Measurements from ENCODE around the gene SYNDIG1L.

The SYNDIG1L gene

DNA sequence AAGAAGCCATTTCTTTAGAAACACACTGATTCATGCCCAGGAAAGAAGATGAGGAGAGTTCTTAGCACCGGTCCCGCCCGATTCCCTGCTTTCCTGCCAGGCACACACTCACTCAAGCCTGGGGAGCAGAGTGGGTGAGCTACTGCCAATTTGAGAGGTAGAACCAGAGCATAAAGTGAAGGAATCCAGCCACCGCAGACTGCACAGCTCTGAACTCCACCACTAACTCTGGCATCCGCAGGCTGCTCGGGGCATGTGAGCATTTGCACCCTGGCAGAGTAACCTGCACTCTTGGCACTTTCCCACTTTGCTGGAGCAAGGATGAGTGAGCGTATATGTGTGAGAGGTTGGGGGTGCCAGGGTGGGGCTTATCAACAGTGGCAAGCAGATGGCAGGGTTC lies 4.0 kb upstream of the SYNDIG1L start:
- H3K4me1 ChIP-seq (ENCODE audit: control insufficient read depth, insufficient read depth, low read length, poor library complexity, severe bottlenecking): no peaks in the 10 kb centered on the region
- H3K9me3 ChIP-seq (ENCODE audit: control insufficient read depth, low read length): no peaks in the 10 kb centered on the region
- 94 to 95% methylated on average over 4 to 7 of the region's 7 CpGs for WGBS, 2 experiments (ENCODE audit: insufficient coverage in 2 of 2)
- no peak overlapping the region for H3K27ac ChIP-seq (ENCODE audit: low read depth, low read length, severe bottlenecking)
- no peak overlapping the region for H3K4me3 ChIP-seq (ENCODE audit: extremely low read depth, insufficient read depth, low read length, poor library complexity, severe bottlenecking)
- H3K36me3 ChIP-seq (ENCODE audit: control insufficient read depth, insufficient read depth, low read length): no peaks in the 10 kb centered on the region

DNA sequence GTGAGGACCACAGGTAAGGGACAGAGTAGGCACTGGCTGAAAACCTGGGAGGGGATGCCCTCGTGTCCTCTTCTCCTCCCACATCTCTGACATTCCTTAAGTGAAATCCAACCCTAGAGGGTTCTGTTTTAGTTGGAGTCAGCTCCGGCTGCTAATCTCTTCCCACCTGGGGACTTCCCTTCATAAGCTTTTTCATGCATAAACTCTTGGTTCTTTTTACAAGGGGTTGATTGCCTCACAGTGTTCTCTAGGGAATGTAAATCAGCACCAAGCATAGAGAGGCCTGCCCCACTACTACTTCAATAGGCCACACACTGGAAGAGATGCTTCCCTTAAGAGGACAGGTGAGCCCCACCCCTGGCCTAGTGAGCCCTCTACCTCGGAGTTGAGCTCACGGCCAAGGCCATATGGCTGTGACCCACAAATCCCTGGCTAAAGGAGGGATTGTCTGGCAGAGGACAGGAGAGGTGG lies 3.2 kb upstream of the SYNDIG1L start:
- WGBS, 2 experiments (ENCODE audit: insufficient coverage in 2 of 2): 33 to 35% methylated on average over 1 to 4 of the region's 4 CpGs
- Histone ChIP-seq H3K9me3 (ENCODE audit: control insufficient read depth, low read length) (no peaks in the 10 kb centered on the region), H3K27ac (ENCODE audit: low read depth, low read length, severe bottlenecking) (no peak overlapping the region), H3K4me3 (ENCODE audit: extremely low read depth, insufficient read depth, low read length, poor library complexity, severe bottlenecking) (no peak overlapping the region), H3K36me3 (ENCODE audit: control insufficient read depth, insufficient read depth, low read length) (no peaks in the 10 kb centered on the region), H3K4me1 (ENCODE audit: control insufficient read depth, insufficient read depth, low read length, poor library complexity, severe bottlenecking) (no peaks in the 10 kb centered on the region)

DNA sequence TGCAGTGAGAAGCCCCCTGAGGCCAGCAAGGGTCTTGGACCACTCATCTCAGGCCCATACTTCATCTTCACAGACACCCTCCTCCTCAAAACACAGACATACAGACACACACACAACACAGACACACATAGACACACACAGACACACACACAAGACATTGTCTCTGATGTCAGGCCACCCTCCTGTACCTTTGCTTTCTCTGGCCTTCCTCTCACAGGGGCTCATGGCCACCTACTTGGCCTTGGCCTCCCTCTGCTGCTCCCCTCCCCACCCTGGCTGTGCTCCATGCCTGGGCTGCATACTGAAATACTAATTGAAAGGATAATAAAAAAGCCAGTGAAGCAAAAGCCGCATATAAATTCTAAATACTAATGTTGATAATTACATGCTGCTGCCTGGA lies 1.6 kb upstream of the SYNDIG1L start:
- Histone ChIP-seq H3K9me3 (ENCODE audit: control insufficient read depth, low read length) (no peaks in the 10 kb centered on the region), H3K36me3 (ENCODE audit: control insufficient read depth, insufficient read depth, low read length) (no peaks in the 10 kb centered on the region), H3K27ac (ENCODE audit: low read depth, low read length, severe bottlenecking) (no peak overlapping the region), H3K4me1 (ENCODE audit: control insufficient read depth, insufficient read depth, low read length, poor library complexity, severe bottlenecking) (no peaks in the 10 kb centered on the region), H3K4me3 (ENCODE audit: extremely low read depth, insufficient read depth, low read length, poor library complexity, severe bottlenecking) (no peak overlapping the region)
- no CpG with 5 or more reads among the region's 1 CpG for WGBS, 2 experiments (ENCODE audit: insufficient coverage in 2 of 2)

DNA sequence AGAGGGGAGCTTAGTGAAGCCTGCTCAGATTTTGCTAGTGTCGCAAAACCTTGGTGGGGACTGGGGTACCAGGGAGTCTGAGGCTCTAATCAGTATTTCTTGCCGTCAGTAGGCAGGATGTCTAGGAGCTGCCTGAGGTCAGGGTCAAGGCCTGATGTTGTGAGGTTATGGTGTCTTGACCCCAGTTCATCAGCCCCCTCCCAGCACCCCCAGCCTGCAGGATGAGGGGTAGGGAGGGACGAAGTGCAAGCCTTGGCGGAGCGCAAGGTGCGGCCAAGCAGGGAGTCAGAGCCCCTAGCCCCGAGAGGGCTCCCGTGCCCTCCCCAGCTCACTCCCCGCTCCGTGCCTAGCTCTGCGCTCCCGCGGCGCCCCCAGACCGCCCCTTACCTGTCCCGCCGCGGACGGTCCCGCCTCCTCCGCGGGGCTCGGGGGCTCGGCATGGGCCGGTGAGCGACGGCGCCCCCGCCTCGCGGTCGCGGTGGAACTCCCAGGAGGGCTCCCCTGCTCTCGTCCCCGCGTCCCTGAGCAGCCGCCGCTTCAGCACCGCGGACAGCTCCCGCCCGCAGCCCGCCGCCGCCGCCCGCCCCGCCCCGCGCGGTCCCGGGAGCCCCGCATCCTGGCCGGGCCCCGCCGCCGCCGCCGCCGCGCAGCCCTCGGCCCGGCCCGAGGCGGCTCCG lies 347 bp downstream of the SYNDIG1L start:
- Histone ChIP-seq H3K9me3 (ENCODE audit: control insufficient read depth, low read length) (no peaks in the 10 kb centered on the region), H3K36me3 (ENCODE audit: control insufficient read depth, insufficient read depth, low read length) (no peaks in the 10 kb centered on the region), H3K4me1 (ENCODE audit: control insufficient read depth, insufficient read depth, low read length, poor library complexity, severe bottlenecking) (no peaks in the 10 kb centered on the region), H3K27ac (ENCODE audit: low read depth, low read length, severe bottlenecking) (no peak overlapping the region), H3K4me3 (ENCODE audit: extremely low read depth, insufficient read depth, low read length, poor library complexity, severe bottlenecking) (peak overlapping the region; percentile 3)
- WGBS, 2 experiments (ENCODE audit: insufficient coverage in 2 of 2): 4 to 7% methylated on average over 48 to 56 of the region's 66 CpGs

DNA sequence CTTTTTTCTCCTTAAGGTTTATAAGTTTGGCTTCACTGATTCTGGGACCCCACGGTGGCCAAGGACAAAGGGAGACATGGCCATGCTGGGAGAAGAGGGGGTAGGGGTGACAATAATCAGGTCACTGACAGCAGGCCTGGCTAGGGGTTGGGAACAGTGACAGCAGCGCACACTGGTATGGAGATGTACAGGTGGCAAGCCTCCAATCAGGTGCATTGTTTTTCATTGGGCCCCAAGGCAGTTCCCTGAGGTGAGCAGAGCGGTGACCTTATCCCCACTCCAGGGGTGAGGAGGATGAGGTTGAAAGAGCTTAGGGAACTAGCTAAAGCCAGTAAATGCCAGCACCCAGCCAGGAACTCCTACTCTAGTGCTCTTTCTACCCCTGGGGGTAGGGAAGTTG lies 1.4 kb downstream of the SYNDIG1L start:
- H3K4me1 ChIP-seq (ENCODE audit: control insufficient read depth, insufficient read depth, low read length, poor library complexity, severe bottlenecking): no peaks in the 10 kb centered on the region
- no peak overlapping the region for H3K4me3 ChIP-seq (ENCODE audit: extremely low read depth, insufficient read depth, low read length, poor library complexity, severe bottlenecking)
- no peaks in the 10 kb centered on the region for H3K36me3 ChIP-seq (ENCODE audit: control insufficient read depth, insufficient read depth, low read length)
- H3K27ac ChIP-seq (ENCODE audit: low read depth, low read length, severe bottlenecking): no peak overlapping the region
- 87 to 88% methylated on average over 2 to 3 of the region's 3 CpGs for WGBS, 2 experiments (ENCODE audit: insufficient coverage in 2 of 2)
- no peaks in the 10 kb centered on the region for H3K9me3 ChIP-seq (ENCODE audit: control insufficient read depth, low read length)

DNA sequence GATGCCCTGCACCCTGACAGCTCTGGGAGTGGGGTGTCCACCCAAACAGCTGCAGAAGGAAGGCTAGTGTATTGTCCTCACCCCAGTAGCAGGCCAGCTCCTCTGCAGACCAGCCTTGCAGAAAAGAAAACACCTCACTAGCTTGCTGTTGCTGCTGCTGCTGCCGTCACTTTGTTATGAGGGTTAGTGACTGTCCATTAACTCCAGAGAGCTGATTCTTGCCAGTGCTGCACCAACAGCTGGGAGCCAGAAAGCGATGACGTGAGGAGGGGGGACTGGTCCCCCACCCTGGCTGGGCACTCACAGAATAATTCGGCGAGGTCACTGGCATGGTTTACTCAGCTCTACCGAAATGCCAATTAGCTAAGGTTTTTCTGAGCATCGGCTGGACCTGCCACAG lies 2.8 kb downstream of the SYNDIG1L start:
- Histone ChIP-seq H3K27ac (ENCODE audit: low read depth, low read length, severe bottlenecking) (no peak overlapping the region), H3K9me3 (ENCODE audit: control insufficient read depth, low read length) (no peaks in the 10 kb centered on the region), H3K4me1 (ENCODE audit: control insufficient read depth, insufficient read depth, low read length, poor library complexity, severe bottlenecking) (no peaks in the 10 kb centered on the region), H3K36me3 (ENCODE audit: control insufficient read depth, insufficient read depth, low read length) (no peaks in the 10 kb centered on the region), H3K4me3 (ENCODE audit: extremely low read depth, insufficient read depth, low read length, poor library complexity, severe bottlenecking) (no peak overlapping the region)
- 93 to 100% methylated on average over 4 to 5 of the region's 7 CpGs for WGBS, 2 experiments (ENCODE audit: insufficient coverage in 2 of 2)

DNA sequence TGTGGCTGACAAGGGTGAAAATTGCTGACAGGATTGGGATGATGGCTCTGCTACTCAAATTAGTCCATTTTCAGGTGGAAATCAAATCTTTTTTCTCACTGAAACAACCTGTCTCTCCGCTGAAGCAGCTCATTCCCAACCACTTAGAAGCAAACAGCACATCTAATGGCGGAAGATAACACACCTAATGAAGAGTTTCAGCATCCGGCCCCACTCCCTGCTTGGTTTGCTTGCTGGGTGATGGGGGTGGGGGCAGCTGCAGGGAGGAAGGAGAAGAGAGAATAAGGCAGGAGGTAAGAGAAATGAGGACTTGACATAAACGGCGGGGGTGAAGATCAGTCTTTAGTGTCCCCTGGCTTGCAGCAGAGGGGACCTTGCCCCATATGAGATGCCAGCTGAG lies 4.0 kb downstream of the SYNDIG1L start:
- Histone ChIP-seq H3K4me1 (ENCODE audit: control insufficient read depth, insufficient read depth, low read length, poor library complexity, severe bottlenecking) (no peaks in the 10 kb centered on the region), H3K36me3 (ENCODE audit: control insufficient read depth, insufficient read depth, low read length) (no peaks in the 10 kb centered on the region), H3K4me3 (ENCODE audit: extremely low read depth, insufficient read depth, low read length, poor library complexity, severe bottlenecking) (no peak overlapping the region), H3K9me3 (ENCODE audit: control insufficient read depth, low read length) (no peaks in the 10 kb centered on the region), H3K27ac (ENCODE audit: low read depth, low read length, severe bottlenecking) (no peak overlapping the region)
- WGBS, 2 experiments (ENCODE audit: insufficient coverage in 2 of 2): 87 to 88% methylated on average over 2 to 4 of the region's 5 CpGs

DNA sequence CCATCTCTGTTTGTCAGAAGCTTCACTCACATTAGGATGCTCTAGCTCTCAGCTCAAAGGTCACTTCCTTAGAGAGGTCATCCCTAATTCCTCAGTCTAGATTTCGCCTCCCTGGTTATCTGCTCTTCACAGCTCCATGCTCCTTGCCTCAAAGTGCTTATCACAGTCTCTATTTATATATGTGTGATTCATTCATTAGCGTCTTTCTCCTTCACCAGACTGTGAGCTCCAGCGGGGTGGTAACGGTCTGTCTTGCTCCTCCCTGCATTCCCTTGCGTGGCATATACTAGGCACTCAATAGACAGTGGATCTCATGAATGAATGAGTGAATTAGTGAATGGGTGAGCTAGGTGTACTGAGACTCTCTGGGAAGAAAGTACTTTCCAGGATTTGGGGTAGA lies 6.9 kb downstream of the SYNDIG1L start:
- Histone ChIP-seq H3K27ac (ENCODE audit: low read depth, low read length, severe bottlenecking) (no peak overlapping the region), H3K36me3 (ENCODE audit: control insufficient read depth, insufficient read depth, low read length) (no peaks in the 10 kb centered on the region), H3K4me1 (ENCODE audit: control insufficient read depth, insufficient read depth, low read length, poor library complexity, severe bottlenecking) (peaks cover 12% of the 10 kb centered on the region), H3K4me3 (ENCODE audit: extremely low read depth, insufficient read depth, low read length, poor library complexity, severe bottlenecking) (no peak overlapping the region), H3K9me3 (ENCODE audit: control insufficient read depth, low read length) (no peaks in the 10 kb centered on the region)
- WGBS, 2 experiments (ENCODE audit: insufficient coverage in 2 of 2): 81% methylated on average over 3 of the region's 5 CpGs; no CpG with 5 or more reads in 1 of the 2 experiments

DNA sequence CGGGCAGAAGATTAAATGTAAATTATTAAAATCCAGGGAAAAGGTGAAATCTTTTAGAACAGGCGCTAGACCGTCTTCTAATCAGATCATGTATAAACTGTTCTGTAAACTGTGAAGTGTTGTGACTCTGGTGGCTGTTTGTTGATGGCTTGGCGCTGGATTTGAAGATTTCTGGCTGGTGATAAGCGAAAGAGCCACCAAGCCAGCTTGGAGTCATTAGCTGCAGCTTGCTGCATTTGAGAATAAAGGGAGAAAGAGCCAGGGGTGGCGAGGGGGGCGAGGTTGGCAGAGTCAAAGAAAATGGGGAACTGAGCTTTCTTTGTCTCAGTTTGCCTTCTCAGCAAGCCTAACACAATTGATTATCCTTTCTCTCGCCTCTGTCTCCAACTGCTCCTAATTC lies 8.0 kb downstream of the SYNDIG1L start:
- Histone ChIP-seq H3K27ac (ENCODE audit: low read depth, low read length, severe bottlenecking) (no peak overlapping the region), H3K9me3 (ENCODE audit: control insufficient read depth, low read length) (no peaks in the 10 kb centered on the region), H3K36me3 (ENCODE audit: control insufficient read depth, insufficient read depth, low read length) (no peaks in the 10 kb centered on the region), H3K4me3 (ENCODE audit: extremely low read depth, insufficient read depth, low read length, poor library complexity, severe bottlenecking) (no peak overlapping the region), H3K4me1 (ENCODE audit: control insufficient read depth, insufficient read depth, low read length, poor library complexity, severe bottlenecking) (peaks cover 12% of the 10 kb centered on the region)
- WGBS, 2 experiments (ENCODE audit: insufficient coverage in 2 of 2): 54 to 62% methylated on average over 7 of the region's 8 CpGs

DNA sequence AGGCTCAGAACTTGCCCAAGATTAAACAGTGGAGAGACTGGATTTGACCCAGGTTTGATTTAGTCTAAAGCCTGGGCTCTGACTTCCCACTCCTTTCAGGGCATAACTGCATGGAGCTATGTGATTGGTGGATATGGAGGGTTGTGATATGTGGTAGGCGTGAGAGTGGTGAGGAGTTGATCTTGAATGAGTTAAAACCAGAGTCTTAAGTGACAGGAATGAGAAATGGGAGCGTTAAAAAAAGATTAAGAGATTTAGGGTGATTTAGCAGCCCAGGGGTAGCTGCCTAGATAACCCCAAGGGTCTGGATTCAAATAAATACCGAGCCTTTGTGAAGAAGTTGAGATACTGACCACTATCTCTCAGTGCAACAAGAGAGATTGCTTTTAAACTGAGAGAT lies 8.4 kb downstream of the SYNDIG1L start:
- H3K27ac ChIP-seq (ENCODE audit: low read depth, low read length, severe bottlenecking): no peak overlapping the region

DNA sequence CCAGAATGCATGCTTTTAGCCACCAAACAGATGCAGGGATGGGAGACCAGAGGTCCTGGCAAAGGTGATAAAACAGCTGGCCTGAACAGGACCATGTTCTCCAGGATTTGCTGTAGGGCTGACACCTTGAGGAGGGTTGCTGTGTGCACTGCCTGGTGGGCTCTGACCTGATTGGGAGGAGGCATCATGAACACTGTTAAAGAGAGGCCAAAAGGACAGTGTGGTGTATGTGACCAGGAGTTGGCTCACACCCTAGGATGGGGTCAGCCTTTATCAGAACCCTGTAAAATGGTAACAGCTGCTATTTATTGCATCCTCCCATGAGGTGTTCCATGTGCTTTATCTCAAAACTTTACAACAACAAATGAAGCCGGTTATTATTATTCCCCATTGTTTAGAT lies 8.8 kb downstream of the SYNDIG1L start:
- Histone ChIP-seq H3K27ac (ENCODE audit: low read depth, low read length, severe bottlenecking) (no peak overlapping the region), H3K36me3 (ENCODE audit: control insufficient read depth, insufficient read depth, low read length) (no peaks in the 10 kb centered on the region), H3K4me3 (ENCODE audit: extremely low read depth, insufficient read depth, low read length, poor library complexity, severe bottlenecking) (no peak overlapping the region), H3K9me3 (ENCODE audit: control insufficient read depth, low read length) (no peaks in the 10 kb centered on the region), H3K4me1 (ENCODE audit: control insufficient read depth, insufficient read depth, low read length, poor library complexity, severe bottlenecking) (peaks cover 12% of the 10 kb centered on the region)
- 80% methylated on average over 1 of the region's 1 CpG; no CpG with 5 or more reads in 1 of the 2 experiments for WGBS, 2 experiments (ENCODE audit: insufficient coverage in 2 of 2)

More for the DNA sequence above, 8.4 kb downstream of the SYNDIG1L start:
- Histone ChIP-seq H3K36me3 (ENCODE audit: control insufficient read depth, insufficient read depth, low read length) (no peaks in the 10 kb centered on the region), H3K4me3 (ENCODE audit: extremely low read depth, insufficient read depth, low read length, poor library complexity, severe bottlenecking) (no peak overlapping the region), H3K9me3 (ENCODE audit: control insufficient read depth, low read length) (no peaks in the 10 kb centered on the region), H3K4me1 (ENCODE audit: control insufficient read depth, insufficient read depth, low read length, poor library complexity, severe bottlenecking) (peaks cover 12% of the 10 kb centered on the region)
- 49 to 58% methylated on average over 2 to 3 of the region's 3 CpGs for WGBS, 2 experiments (ENCODE audit: insufficient coverage in 2 of 2)

Data from mesodermal cell (in vitro differentiated cells).